Stimulated activated CD4-positive, alpha-beta T cell treated with anti-CD3 and anti-CD28 coated beads, Interleukin-15, amount 100 ng/mL, for 24 hours (primary cell): Measurements from ENCODE around the gene MYZAP.
A peak's percentile ranks its signal among the peaks of the same experiment; 100 is the strongest.

Source experiments
- DNase-seq: peaks from one replicate; pipeline ENCODE4 v3.0.0-alpha.2; 2020

MYZAP gene

GRCh38 chr15:57705746-57706404 is 114.2 kb downstream of the MYZAP start:
- no peak for DNase-seq

- DNase-seq, result peak; percentile 93
Measured at GRCh38 chr15:57706405-57707209, 114.9 kb downstream of the MYZAP start, which contains the start of gene POLR2M. Gene POLR2M, plus strand, starts transcription at chr15:57706714. Its CDS starts 129 bp downstream, at chr15:57706843.

DNA sequence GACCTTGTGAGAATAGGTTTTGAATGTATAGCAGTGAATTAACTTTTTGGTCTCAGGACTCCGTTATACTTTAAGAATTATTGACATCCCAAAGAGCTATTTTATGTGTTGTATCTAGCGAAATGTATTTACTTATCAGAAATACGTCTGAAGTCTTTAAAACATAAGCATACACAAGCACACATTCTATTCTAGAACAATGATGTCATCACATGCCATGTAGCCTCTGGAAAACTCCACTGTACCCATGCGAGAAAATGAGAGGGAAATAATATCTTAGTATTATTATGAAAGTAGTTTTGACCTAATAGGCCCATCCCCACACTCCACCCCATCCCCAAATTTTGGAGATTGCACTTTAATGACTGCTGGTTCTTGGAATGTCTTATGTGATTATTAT is 116.3 kb downstream of the MYZAP start:
- DNase-seq, result no peak

DNA sequence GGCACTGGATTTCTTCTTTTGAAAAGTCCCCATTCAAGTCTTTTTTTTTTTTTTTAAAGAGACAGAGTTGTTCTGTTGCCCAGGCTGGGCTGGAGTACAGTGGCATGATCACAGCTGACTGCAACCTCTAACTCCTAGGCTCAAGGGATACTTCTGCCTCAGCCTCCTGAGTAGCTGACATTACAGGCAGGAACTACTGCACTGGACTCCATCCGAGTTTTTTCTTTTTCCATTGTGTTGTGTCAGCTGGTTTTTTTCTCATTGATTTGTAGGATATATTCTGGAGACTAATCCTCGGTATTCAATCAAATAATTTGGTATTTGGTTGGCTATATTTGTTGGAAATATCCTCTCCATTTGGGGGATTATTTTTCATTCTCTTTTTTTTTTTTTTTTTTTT is 126.6 kb downstream of the MYZAP start:
- no peak for DNase-seq

DNA sequence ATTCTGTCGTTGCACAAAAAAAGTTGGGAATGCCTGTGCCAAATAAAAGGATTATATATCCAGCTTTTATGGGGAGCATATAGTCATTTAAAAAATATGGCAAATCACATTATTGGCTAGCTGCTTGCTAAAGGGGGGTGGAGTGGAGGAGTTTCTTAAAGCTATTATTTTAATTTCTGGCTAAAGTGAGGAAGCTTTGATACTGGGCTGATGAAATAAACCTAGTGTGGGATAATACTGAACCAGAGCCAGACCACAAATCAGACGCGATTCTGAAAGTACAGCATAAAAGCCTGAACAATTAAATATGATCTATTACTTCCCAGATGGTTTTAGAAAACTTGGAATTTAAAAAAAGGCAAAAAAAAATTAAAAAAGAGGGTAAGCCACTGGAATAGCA is 129.2 kb downstream of the MYZAP start:
- no peak for DNase-seq

DNA sequence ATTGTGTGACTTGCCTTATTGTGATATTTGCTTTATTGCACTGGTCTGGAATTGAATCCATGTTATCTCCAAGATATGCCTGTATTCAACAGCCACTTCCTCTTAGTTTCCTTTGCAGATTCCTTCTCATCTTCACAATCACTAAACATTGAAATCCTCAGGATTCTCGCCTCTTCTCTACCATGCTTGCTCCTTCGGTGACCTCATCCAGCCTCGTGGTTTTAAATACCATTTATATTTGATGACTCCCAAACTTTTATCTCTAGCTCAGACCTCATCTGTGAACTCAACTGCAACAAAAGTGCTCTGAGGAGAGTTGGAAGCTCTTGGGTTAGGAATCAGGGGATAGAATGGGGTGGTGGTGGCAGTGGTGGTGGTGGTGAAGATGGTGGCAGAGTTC is 134.7 kb downstream of the MYZAP start:
- DNase-seq, result no peak

- DNase-seq, result no peak
Measured at GRCh38 chr15:57727031-57727430, 135.3 kb downstream of the MYZAP start.

- DNase-seq, result no peak
Measured at GRCh38 chr15:57728436-57728835, 136.7 kb downstream of the MYZAP start.

DNA sequence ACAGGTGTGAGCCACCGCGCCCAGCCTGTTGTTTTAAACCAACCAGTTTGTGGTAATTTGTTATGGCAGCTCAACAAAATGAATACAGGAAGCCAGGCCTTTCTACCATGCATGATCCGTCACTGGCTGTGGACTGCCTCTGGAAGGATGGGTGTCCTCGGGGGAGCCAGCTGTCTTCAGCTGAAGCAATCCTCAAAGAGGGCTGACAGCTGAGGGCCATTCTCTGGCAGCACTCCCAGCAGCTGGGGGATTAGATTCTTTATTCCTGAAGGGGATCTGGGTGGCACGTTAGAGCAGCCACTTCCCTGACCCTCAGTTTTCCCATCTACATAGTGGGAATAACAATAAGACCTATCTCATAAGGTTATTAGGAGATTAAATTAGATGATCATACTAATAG is 139.2 kb downstream of the MYZAP start:
- DNase-seq, result no peak

GRCh38 chr15:57731530-57732103 is 139.9 kb downstream of the MYZAP start:
- DNase-seq, result no peak

DNA sequence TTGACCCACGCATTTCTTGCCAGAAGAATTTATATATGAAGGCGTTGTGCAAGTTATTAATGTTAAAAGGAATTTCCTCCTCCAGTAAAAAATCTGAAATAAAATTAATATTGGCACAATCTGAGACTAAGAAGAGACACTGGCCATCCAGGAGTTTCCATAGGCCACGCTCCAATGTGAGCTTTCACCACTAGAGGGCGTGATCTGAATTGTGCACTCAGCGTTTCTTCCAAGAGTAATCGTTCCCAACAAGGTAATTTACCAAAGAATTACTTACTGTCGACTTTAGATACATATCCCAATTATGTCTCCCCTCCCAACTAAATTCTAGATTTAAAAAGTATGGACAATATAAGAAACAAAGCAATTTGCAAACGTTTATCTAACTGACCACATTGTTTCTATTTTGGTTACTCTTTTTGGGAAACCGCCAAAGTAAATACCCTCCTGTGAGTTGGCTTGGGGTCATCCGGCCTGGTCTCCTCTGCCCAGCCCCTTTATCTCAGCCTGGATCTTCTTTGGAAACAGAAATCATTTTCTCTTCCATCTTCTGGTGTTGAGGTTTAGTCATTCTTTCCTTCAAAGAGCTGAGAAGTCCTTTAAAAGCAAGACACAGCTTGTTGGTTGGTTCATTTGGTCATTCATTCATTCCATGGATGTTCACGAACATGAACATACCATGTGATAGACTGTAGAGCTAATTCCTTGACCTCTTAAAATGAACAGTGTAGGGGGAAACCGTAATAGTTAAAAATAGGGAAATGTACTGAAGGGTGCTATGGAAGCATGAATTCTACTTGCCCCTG is 141.0 kb downstream of the MYZAP start:
- peak; percentile 66 for DNase-seq

- DNase-seq, result no peak
Measured at GRCh38 chr15:57734860-57735259, 143.2 kb downstream of the MYZAP start.
